ENCODE measurements around the gene PARD6G. TPM values are rescaled to one million over a fixed set of nuclear protein-coding genes. Genes with fewer than 3 reads are reported as not detected.

Gene PARD6G
- total and polyA plus RNA-seq, 2 experiments from 2014 or later, result 8.0 to 8.7 TPM

GRCh38 chr18:80119111-80119510 lies 128.2 kb downstream of the PARD6G start:
- DNase-seq (ENCODE audit: low read depth in 1 of 2, low spot score in 1 of 2), result no peak
- H3K36me3 ChIP-seq, result peaks cover 11% of the 10 kb centered on the region
- H3K27me3 ChIP-seq, result no peaks in the 10 kb centered on the region
- H3K4me1 ChIP-seq (ENCODE audit: low read depth), result peaks cover 9% of the 10 kb centered on the region
- H3K27ac ChIP-seq, result peak overlapping the region; percentile 56
- no peaks in the 10 kb centered on the region for H3K9me3 ChIP-seq (ENCODE audit: low read depth)
- H3K4me3 ChIP-seq, result no peak overlapping the region
- no peak for TF ChIP-seq CTCF (IDR thresholded peaks at IDR 0.05; ENCODE audit: low read depth, low read length)

GRCh38 chr18:80115035-80115434 lies 132.3 kb downstream of the PARD6G start:
- no peaks in the 10 kb centered on the region for H3K9me3 ChIP-seq (ENCODE audit: low read depth)
- peaks cover 11% of the 10 kb centered on the region for H3K36me3 ChIP-seq
- TF ChIP-seq CTCF (IDR thresholded peaks at IDR 0.05; ENCODE audit: low read depth, low read length), result no peak
- no peak overlapping the region for H3K4me3 ChIP-seq
- DNase-seq (ENCODE audit: low read depth in 1 of 2, low spot score in 1 of 2), result no peak
- H3K27me3 ChIP-seq, result no peaks in the 10 kb centered on the region
- H3K27ac ChIP-seq, result no peak overlapping the region
- peaks cover 37% of the 10 kb centered on the region for H3K4me1 ChIP-seq (ENCODE audit: low read depth)

GRCh38 chr18:80112624-80113248 lies 134.6 kb downstream of the PARD6G start:
- peaks cover 4% of the 10 kb centered on the region for H3K36me3 ChIP-seq
- DNase-seq (ENCODE audit: low read depth in 1 of 2, low spot score in 1 of 2), result peak; percentile 34 to 46
- no peaks in the 10 kb centered on the region for H3K27me3 ChIP-seq
- peak overlapping the region; percentile 94 for H3K27ac ChIP-seq
- no peak for TF ChIP-seq CTCF (IDR thresholded peaks at IDR 0.05; ENCODE audit: low read depth, low read length)
- no peak overlapping the region for H3K4me3 ChIP-seq
- H3K4me1 ChIP-seq (ENCODE audit: low read depth), result peaks cover 28% of the 10 kb centered on the region
- H3K9me3 ChIP-seq (ENCODE audit: low read depth), result no peaks in the 10 kb centered on the region

- H3K4me1 ChIP-seq (ENCODE audit: low read depth), result peaks cover 28% of the 10 kb centered on the region
- H3K4me3 ChIP-seq, result peak overlapping the region; percentile 79
- H3K36me3 ChIP-seq, result no peaks in the 10 kb centered on the region
- no peaks in the 10 kb centered on the region for H3K9me3 ChIP-seq (ENCODE audit: low read depth)
- no peaks in the 10 kb centered on the region for H3K27me3 ChIP-seq
- peak; percentile 39 to 61 for DNase-seq (ENCODE audit: low read depth in 1 of 2, low spot score in 1 of 2)
- TF ChIP-seq CTCF (IDR thresholded peaks at IDR 0.05; ENCODE audit: low read depth, low read length), result no peak
- H3K27ac ChIP-seq, result peak overlapping the region; percentile 95
Measured at GRCh38 chr18:80109676-80110078, 137.6 kb downstream of the PARD6G start.

- DNase-seq (ENCODE audit: low read depth in 1 of 2, low spot score in 1 of 2), result peak; percentile 90 to 94
- Histone ChIP-seq H3K9me3 (ENCODE audit: low read depth) (no peaks in the 10 kb centered on the region), H3K27ac (peak within 1 kb of the TSS; percentile 95), H3K4me3 (peak within 1 kb of the TSS; percentile 79), H3K4me1 (ENCODE audit: low read depth) (peaks cover 28% of the 10 kb centered on the region), H3K27me3 (no peaks in the 10 kb centered on the region), H3K36me3 (no peaks in the 10 kb centered on the region)
- no peak for TF ChIP-seq CTCF (IDR thresholded peaks at IDR 0.05; ENCODE audit: low read depth, low read length)
Measured at GRCh38 chr18:80108739-80109675, 138.3 kb downstream of the PARD6G start, which contains the start of gene ADNP2. Gene ADNP2, plus strand, starts transcription at chr18:80109262. Its CDS starts 8,281 bp downstream, at chr18:80117543.

Measured in cardiac muscle cell (in vitro differentiated cells and primary cell).